ENCODE results near the gene PIP5K1B.

GRCh38 chr9:68836788-68837187 lies 131.7 kb downstream of the PIP5K1B start:
- TF ChIP-seq POLR2A (IDR thresholded peaks at IDR 0.05; ENCODE audit: low read depth, low read length) (no peak), POLR2AphosphoS5 (IDR thresholded peaks at IDR 0.05; ENCODE audit: low read depth, low read length) (no peak)
